SU-DHL-6 (cell line): ENCODE measurements around the gene PLCB1.

Experiments used
- CTCF ChIP-seq: fragments of 200-600 bp; sonication (generic); IDR thresholded peaks from one replicate; pipeline ENCODE4 v1.5.1; 2017; ENCODE audit warnings: antibody characterized with exemption, mild to moderate bottlenecking, low read length, moderate library complexity; ENCODE audit not compliant: insufficient read depth, poor library complexity, severe bottlenecking
- EZH2phosphoT487 ChIP-seq: fragments of 200-600 bp; sonication (generic), shearing (Covaris generic); conservative IDR thresholded peaks from 2 replicates; pipeline ENCODE4 v1.6.1; 2018; ENCODE audit warnings: mild to moderate bottlenecking, antibody characterized with exemption, low read length, moderate library complexity, mixed read lengths

- no peak for TF ChIP-seq CTCF
- no peak for TF ChIP-seq EZH2phosphoT487
These were observed 20.1 kb downstream of the PLCB1 start for GRCh38 chr20:8152183-8152582.
